HepG2 (cell line): ENCODE results near the gene BACH2. TPM values are rescaled to one million over a fixed set of nuclear protein-coding genes. Genes with fewer than 3 reads are reported as not detected.

Experiments
- ATAC-seq: fragments of 200-7000 bp; cut with Tn5 transposase; 3 replicates; pipeline ENCODE4 v1.9.1; 2020; ENCODE audit warnings: mild to moderate bottlenecking, moderate library complexity
- BruUV-seq: library from RNA; stranded (reverse); fragments of 400-500 nt; replicated peaks from 2 replicates; lab custom pipeline; 2021; lab: Mats Ljungman, UMichigan
- CTCF ChIA-PET: fragments of 300-600 bp; formaldehyde crosslinking; extraction: SDS; loops from one replicate; lab custom pipeline; 2021; ENCODE audit warnings: low total read pairs, inconsistent platforms, low intra/inter-chr PET ratio; lab: Yijun Ruan, JAX
- POLR2A ChIA-PET: fragments of 350-600 bp; sonication (Branson Sonifier 250); formaldehyde crosslinking; loops from one replicate; lab custom pipeline; 2020; ENCODE audit warnings: antibody characterized with exemption, inconsistent platforms; lab: Yijun Ruan, JAX
- DNase-seq: peaks from one replicate; pipeline ENCODE4 v3.0.0-alpha.2; 2015; ENCODE audit warnings: low spot score
- FAIRE-seq: peaks from 3 replicates; lab custom pipeline; 2011; peaks lifted over from hg19 to GRCh38; lab: Jason Lieb, UNC
- H2AFZ ChIP-seq: one replicate; pipeline ENCODE4 v1.6.1; 2011; ENCODE audit warnings: low read length, inconsistent platforms
- H3K27ac ChIP-seq: fragments of 300-600 bp; 3 replicates; pipeline ENCODE4 v1.8.0; 2011; ENCODE audit warnings: mixed run types, mild to moderate bottlenecking, mixed read lengths, low read length, inconsistent platforms; ENCODE audit not compliant: insufficient read depth; ENCODE audit errors: extremely low read length
- H3K27me3 ChIP-seq, 2 experiments: fragments of 200-600 bp in 1 of 2; 2 replicates in 1 of 2; 3 replicates in 1 of 2; pipeline versions ENCODE4 v1.6.0 to v1.8.0; 2011; ENCODE audit warnings: low read length in 2 of 2, mild to moderate bottlenecking in 2 of 2, moderate library complexity in 2 of 2, inconsistent platforms in 1 of 2; ENCODE audit not compliant: insufficient read depth in 2 of 2, control insufficient read depth in 1 of 2
- H3K36me3 ChIP-seq, 2 experiments: fragments of 200-600 bp in 1 of 2; replicated peaks in 1 of 2; 2 replicates in 1 of 2; 3 replicates in 1 of 2; pipeline versions ENCODE4 v1.5.1 to v1.8.0; 2011; ENCODE audit warnings: low read length in 2 of 2, inconsistent platforms in 1 of 2; ENCODE audit not compliant: insufficient read depth in 2 of 2, control insufficient read depth in 1 of 2
- H3K4me1 ChIP-seq: 2 replicates; pipeline ENCODE4 v1.5.1; 2012; ENCODE audit warnings: low read length, inconsistent platforms; ENCODE audit not compliant: insufficient read depth
- H3K4me2 ChIP-seq: 2 replicates; pipeline ENCODE4 v1.6.0; 2011; ENCODE audit warnings: low read depth, low read length, inconsistent platforms
- H3K4me3 ChIP-seq, 3 experiments: fragments of 200-600 bp in 1 of 3; sonication (generic), shearing (Covaris generic) in 1 of 3; replicated peaks in 1 of 3; 2 replicates each; pipeline ENCODE4 v1.5.1; 2011 to 2016; ENCODE audit warnings: low read length in 3 of 3, inconsistent platforms in 2 of 3, low read depth in 2 of 3, mild to moderate bottlenecking in 2 of 3, control low read depth in 1 of 3, mixed read lengths in 1 of 3; ENCODE audit not compliant: insufficient read depth in 1 of 3
- H3K79me2 ChIP-seq: one replicate; pipeline ENCODE4 v1.6.1; 2011; ENCODE audit warnings: low read length, inconsistent platforms; ENCODE audit not compliant: insufficient read depth
- H3K9ac ChIP-seq: 2 replicates; pipeline ENCODE4 v1.6.0; 2011; ENCODE audit warnings: mild to moderate bottlenecking, low read depth, low read length, inconsistent platforms; ENCODE audit not compliant: insufficient read depth
- H3K9me3 ChIP-seq: 2 replicates; pipeline ENCODE4 v1.5.1; 2012; ENCODE audit warnings: mild to moderate bottlenecking, low read length
- H4K20me1 ChIP-seq: 2 replicates; pipeline ENCODE4 v1.6.0; 2011; ENCODE audit warnings: inconsistent platforms, mild to moderate bottlenecking, low read length, moderate library complexity; ENCODE audit not compliant: insufficient read depth
- FOXA1 ChIP-seq, 2 experiments: fragments of 450-650 bp in 1 of 2; sonication (generic) in 1 of 2; formaldehyde crosslinking in 1 of 2; IDR thresholded peaks; 2 replicates each; pipeline versions ENCODE4 v1.4.0 to v1.6.1; 2016 to 2020; ENCODE audit warnings: missing genetic modification reagents in 1 of 2
- FOXK1 ChIP-seq: sonication (generic); formaldehyde crosslinking; IDR thresholded peaks from 2 replicates; pipeline ENCODE4 v1.4.0; 2020; ENCODE audit warnings: low read depth, missing genetic modification reagents, borderline replicate concordance
- KDM6A ChIP-seq: IDR thresholded peaks from 2 replicates; pipeline ENCODE4 v1.6.1; 2016; ENCODE audit warnings: low read depth
- MTF2 ChIP-seq: sonication (generic); formaldehyde crosslinking; IDR thresholded peaks from 2 replicates; pipeline ENCODE4 v1.5.0; 2020; ENCODE audit warnings: missing genetic modification reagents, borderline replicate concordance
- MXD4 ChIP-seq: IDR thresholded peaks from 2 replicates; pipeline ENCODE4 v1.6.1; 2016; ENCODE audit warnings: mild to moderate bottlenecking, missing biosample characterization, missing genetic modification reagents
- RCOR2 ChIP-seq: IDR thresholded peaks from 2 replicates; pipeline ENCODE4 v1.6.1; 2016; ENCODE audit warnings: missing biosample characterization, missing genetic modification reagents
- SMYD3 ChIP-seq: sonication (generic); formaldehyde crosslinking; IDR thresholded peaks from 2 replicates; pipeline ENCODE4 v1.8.1; 2023; ENCODE audit warnings: mild to moderate bottlenecking, missing genetic modification reagents
- TBP ChIP-seq: sonication (generic); formaldehyde crosslinking; IDR thresholded peaks from 2 replicates; pipeline ENCODE4 v1.5.0; 2020; ENCODE audit warnings: missing genetic modification reagents
- TFDP1 ChIP-seq: IDR thresholded peaks from 2 replicates; pipeline ENCODE4 v1.6.1; 2016; ENCODE audit warnings: missing compliant biosample characterization, missing genetic modification reagents, borderline replicate concordance
- ZFP37 ChIP-seq: sonication (generic); formaldehyde crosslinking; IDR thresholded peaks from 2 replicates; pipeline ENCODE4 v1.4.0; 2020; ENCODE audit warnings: missing genetic modification reagents, borderline replicate concordance
- ZKSCAN8 ChIP-seq: IDR thresholded peaks from 2 replicates; pipeline ENCODE4 v1.6.1; 2016; ENCODE audit warnings: borderline replicate concordance, missing genetic modification reagents, missing compliant biosample characterization
- ZNF207 ChIP-seq: fragments of 450-650 bp; IDR thresholded peaks from 2 replicates; pipeline ENCODE4 v1.6.1; 2016; ENCODE audit warnings: antibody characterized with exemption, borderline replicate concordance
- ZNF614 ChIP-seq: IDR thresholded peaks from 2 replicates; pipeline ENCODE4 v1.6.1; 2018; ENCODE audit warnings: missing biosample characterization, missing genetic modification reagents, inconsistent platforms, borderline replicate concordance
- ZNF674 ChIP-seq: sonication (generic); formaldehyde crosslinking; IDR thresholded peaks from 2 replicates; pipeline ENCODE4 v1.5.0; 2020; ENCODE audit warnings: low read depth, mild to moderate bottlenecking, missing genetic modification reagents
- WGBS: methylation state at CpG from one replicate; pipeline ENCODE4 v1.1.6; 2017; ENCODE audit warnings: low lambda C conversion rate; 5-methylcytosine and 5-hydroxymethylcytosine counted together
- in situ Hi-C: cut with HindIII; loops from 2 replicates; pipeline ENCODE4 v1.10.0; 2017; ENCODE audit warnings: low pct_unique_long_range_greater_than_20kb; ENCODE audit not compliant: extremely low pct_ligation_motif_present
- intact Hi-C: fragments of 100-400 bp; cut with micrococcal nuclease; formaldehyde crosslinking; loops from one replicate; pipeline ENCODE4 v1.10.0; 2022; ENCODE audit not compliant: unreplicated experiment
- polyA plus RNA-seq, 8 experiments: library from polyadenylated mRNA; depleted of rRNA in 3 of 8; stranded (reverse) in 7 of 8; unstranded in 1 of 8; fragments of >200 nt; fragmentation: Illumina TruSeq in 4 of 8; extraction: Trizol in 4 of 8; gene quantifications; 2 replicates each; pipeline versions ENCODE4 v1.2.1 to v1.2.3, GENCODE V29; 2011 to 2016; ENCODE audit warnings: low read depth in 4 of 8, missing spikeins in 1 of 8, mixed read lengths in 1 of 8; ENCODE audit not compliant: insufficient read depth in 1 of 8
- total RNA-seq, 5 experiments: library from RNA; depleted of rRNA; stranded (reverse); fragments of >200 nt; fragmentation: Illumina TruSeq; extraction: Trizol; gene quantifications; 2 replicates each; pipeline ENCODE4 v1.2.3, GENCODE V29; 2016; ENCODE audit warnings: low read depth in 1 of 5
- TF ChIP-seq, protein P1 (sequence below): sonication (generic); formaldehyde crosslinking; IDR thresholded peaks from 2 replicates; pipeline ENCODE4 v1.8.0; 2022; ENCODE audit warnings: mild to moderate bottlenecking, missing genetic modification reagents, moderate library complexity

BACH2 gene
- total and polyA plus RNA-seq, 2 of the 13 experiments (the other 11 are each of a cell fraction or from before 2014, with no cell fraction given), result 0.01 TPM; not detected in 1

GRCh38 chr6:90072935-90073464 lies 223.6 kb downstream of the BACH2 start:
- Histone ChIP-seq H3K4me1 (no peaks in the 10 kb centered on the region), H3K9me3 (no peaks in the 10 kb centered on the region), H3K79me2 (no peaks in the 10 kb centered on the region), H3K9ac (no peak overlapping the region), H3K4me2 (no peak overlapping the region)
- WGBS, result 28% methylated on average over 11 of the region's 11 CpGs
- intact Hi-C loops, result no loop called here
- no peak for TF ChIP-seq MTF2 (CRISPR knock-in tag)
- TF ChIP-seq ZFP37 (CRISPR knock-in tag), result no peak
- no peak for TF ChIP-seq MXD4
- no peak for TF ChIP-seq FOXK1
- TF ChIP-seq RCOR2 (CRISPR knock-in tag), result no peak
- TF ChIP-seq FOXA1 (IDR thresholded peaks at IDR 0.05), result no peak
- no peak for TF ChIP-seq FOXA1 (CRISPR knock-in tag; IDR thresholded peaks at IDR 0.05)
- TF ChIP-seq, protein P1, sequence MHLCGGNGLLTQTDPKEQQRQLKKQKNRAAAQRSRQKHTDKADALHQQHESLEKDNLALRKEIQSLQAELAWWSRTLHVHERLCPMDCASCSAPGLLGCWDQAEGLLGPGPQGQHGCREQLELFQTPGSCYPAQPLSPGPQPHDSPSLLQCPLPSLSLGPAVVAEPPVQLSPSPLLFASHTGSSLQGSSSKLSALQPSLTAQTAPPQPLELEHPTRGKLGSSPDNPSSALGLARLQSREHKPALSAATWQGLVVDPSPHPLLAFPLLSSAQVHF (CRISPR knock-in tag), result no peak
- TF ChIP-seq KDM6A (CRISPR knock-in tag), result no peak
- TF ChIP-seq TFDP1 (CRISPR knock-in tag), result no peak
- no peak for TF ChIP-seq TBP (CRISPR knock-in tag)
- no peak for TF ChIP-seq ZNF207
- TF ChIP-seq ZNF674 (CRISPR knock-in tag), result no peak
- no peak for TF ChIP-seq ZKSCAN8 (CRISPR knock-in tag)
- no peak for TF ChIP-seq SMYD3
- no peak for TF ChIP-seq ZNF614 (CRISPR knock-in tag)
- TF ChIP-seq, all 625 proteins: peak for 0
- Histone ChIP-seq H2AFZ (no peak overlapping the region), H4K20me1 (no peaks in the 10 kb centered on the region), H3K4me3 (no peak overlapping the region), H3K36me3 (no peaks in the 10 kb centered on the region), H3K27ac (no peak overlapping the region), H3K27me3 (peaks cover 0 to 31% of the 10 kb centered on the region in 2 experiments; a peak in 2 of 5 replicates)
- no peak for FAIRE-seq
- BruUV-seq, result no TSS peak
- DNase-seq, result no peak
- ATAC-seq, result no peak
- ChIA-PET POLR2A (no interaction called here), CTCF (no interaction called here)
- in situ Hi-C loops, result no loop called here
